PFSK-1 (cell line): Measurements from ENCODE around the gene PPP2R1B.

Experiments
- SIN3A ChIP-seq: IDR thresholded peaks from 2 replicates; pipeline ENCODE4 v1.6.1; 2012; ENCODE audit warnings: mild to moderate bottlenecking, low read length, moderate library complexity, borderline replicate concordance; ENCODE audit not compliant: insufficient read depth
- TF ChIP-seq, protein P1 (sequence below), 2 experiments: IDR thresholded peaks; 2 replicates each; pipeline versions ENCODE4 v1.6.1 to v1.8.0; 2011 to 2012; ENCODE audit warnings: low read depth in 2 of 2, low read length in 2 of 2, control low read depth in 1 of 2, inconsistent platforms in 1 of 2, mild to moderate bottlenecking in 1 of 2, moderate library complexity in 1 of 2; ENCODE audit not compliant: insufficient read depth in 1 of 2

DNA sequence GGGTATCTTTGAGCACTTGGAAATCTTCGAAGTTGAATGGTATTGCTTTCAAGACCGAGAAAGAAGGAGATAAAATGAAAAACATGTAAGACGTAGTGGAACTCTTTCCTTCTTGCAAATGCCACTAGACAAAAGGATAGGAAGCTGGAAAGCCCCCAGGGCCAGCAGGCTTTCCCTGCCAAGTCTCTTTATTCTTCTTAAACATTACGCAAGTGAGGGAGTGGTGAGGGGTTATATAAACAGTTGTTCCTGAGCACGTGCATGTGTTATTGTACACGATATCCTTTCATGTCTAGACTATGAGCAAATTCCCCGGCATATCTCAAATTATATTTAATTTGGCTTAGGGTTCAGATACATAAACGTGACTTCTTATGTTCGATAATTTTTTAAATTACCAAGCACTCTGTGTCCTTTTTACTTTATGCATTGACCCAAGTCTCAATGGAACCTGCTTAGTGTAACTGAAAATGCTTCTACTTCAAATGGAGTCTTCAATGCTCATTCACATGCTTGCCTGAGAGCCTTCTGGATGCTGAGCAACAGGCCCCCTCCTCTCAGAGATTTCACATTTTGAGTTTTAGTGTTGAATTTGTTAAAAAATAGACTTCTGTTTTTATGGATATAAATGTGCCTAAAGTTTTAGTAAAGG, 59.0 kb downstream of the PPP2R1B start:
- TF ChIP-seq, protein P1, sequence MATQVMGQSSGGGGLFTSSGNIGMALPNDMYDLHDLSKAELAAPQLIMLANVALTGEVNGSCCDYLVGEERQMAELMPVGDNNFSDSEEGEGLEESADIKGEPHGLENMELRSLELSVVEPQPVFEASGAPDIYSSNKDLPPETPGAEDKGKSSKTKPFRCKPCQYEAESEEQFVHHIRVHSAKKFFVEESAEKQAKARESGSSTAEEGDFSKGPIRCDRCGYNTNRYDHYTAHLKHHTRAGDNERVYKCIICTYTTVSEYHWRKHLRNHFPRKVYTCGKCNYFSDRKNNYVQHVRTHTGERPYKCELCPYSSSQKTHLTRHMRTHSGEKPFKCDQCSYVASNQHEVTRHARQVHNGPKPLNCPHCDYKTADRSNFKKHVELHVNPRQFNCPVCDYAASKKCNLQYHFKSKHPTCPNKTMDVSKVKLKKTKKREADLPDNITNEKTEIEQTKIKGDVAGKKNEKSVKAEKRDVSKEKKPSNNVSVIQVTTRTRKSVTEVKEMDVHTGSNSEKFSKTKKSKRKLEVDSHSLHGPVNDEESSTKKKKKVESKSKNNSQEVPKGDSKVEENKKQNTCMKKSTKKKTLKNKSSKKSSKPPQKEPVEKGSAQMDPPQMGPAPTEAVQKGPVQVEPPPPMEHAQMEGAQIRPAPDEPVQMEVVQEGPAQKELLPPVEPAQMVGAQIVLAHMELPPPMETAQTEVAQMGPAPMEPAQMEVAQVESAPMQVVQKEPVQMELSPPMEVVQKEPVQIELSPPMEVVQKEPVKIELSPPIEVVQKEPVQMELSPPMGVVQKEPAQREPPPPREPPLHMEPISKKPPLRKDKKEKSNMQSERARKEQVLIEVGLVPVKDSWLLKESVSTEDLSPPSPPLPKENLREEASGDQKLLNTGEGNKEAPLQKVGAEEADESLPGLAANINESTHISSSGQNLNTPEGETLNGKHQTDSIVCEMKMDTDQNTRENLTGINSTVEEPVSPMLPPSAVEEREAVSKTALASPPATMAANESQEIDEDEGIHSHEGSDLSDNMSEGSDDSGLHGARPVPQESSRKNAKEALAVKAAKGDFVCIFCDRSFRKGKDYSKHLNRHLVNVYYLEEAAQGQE (IDR thresholded peaks at IDR 0.05; ENCODE audit: insufficient read depth in 1 of 2, low read depth in 2 of 2, low read length in 2 of 2): 0 out of 4 replicates have a peak, but pooled peaks of 1 of the 2 experiments have one; percentile 55
- TF ChIP-seq SIN3A: peak; percentile 99
